Lung (tissue), 12 donors: ENCODE data around the gene RBM33. TPM values are rescaled to one million over a fixed set of nuclear protein-coding genes. Genes with fewer than 3 reads are reported as not detected.

Source experiments
- ATAC-seq: fragments of 200-7000 bp; cut with Tn5 transposase; one replicate; pipeline ENCODE4 v1.9.1; 2020; ENCODE audit warnings: moderate number of reproducible peaks; ENCODE audit not compliant: insufficient read depth, low FRiP score
- DNase-seq, 3 donors: peaks; one replicate each; pipeline ENCODE4 v3.0.0-alpha.2; 2013 to 2017
- H3K27ac ChIP-seq, 2 donors: one replicate each; pipeline ENCODE4 v1.5.1; 2013; ENCODE audit warnings: mild to moderate bottlenecking in 2 of 2, moderate library complexity in 2 of 2, control low read depth in 1 of 2, inconsistent platforms in 1 of 2, low read depth in 1 of 2, low read length in 1 of 2
- H3K27me3 ChIP-seq, 3 donors: one replicate each; pipeline ENCODE4 v1.5.1; 2013; ENCODE audit warnings: low read length in 2 of 3; ENCODE audit not compliant: control insufficient read depth in 3 of 3, insufficient read depth in 3 of 3
- H3K36me3 ChIP-seq, 4 donors: one replicate each; pipeline ENCODE4 v1.5.1; 2013; ENCODE audit warnings: low read length in 4 of 4, mild to moderate bottlenecking in 1 of 4, moderate library complexity in 1 of 4; ENCODE audit not compliant: control insufficient read depth in 4 of 4, insufficient read depth in 4 of 4
- H3K4me1 ChIP-seq, 5 donors: one replicate each; pipeline ENCODE4 v1.5.1; 2013; ENCODE audit warnings: low read length in 5 of 5, mild to moderate bottlenecking in 2 of 5, moderate library complexity in 1 of 5; ENCODE audit not compliant: control insufficient read depth in 5 of 5, insufficient read depth in 5 of 5
- H3K4me3 ChIP-seq: one replicate; pipeline ENCODE4 v1.5.1; 2013; ENCODE audit warnings: mild to moderate bottlenecking, control low read depth, moderate library complexity
- H3K9ac ChIP-seq, 2 donors: one replicate each; pipeline ENCODE4 v1.5.1; 2013; ENCODE audit warnings: low read length in 2 of 2, control low read depth in 1 of 2; ENCODE audit not compliant: insufficient read depth in 1 of 2
- H3K9me3 ChIP-seq, 4 donors: one replicate each; pipeline ENCODE4 v1.5.1; 2013; ENCODE audit warnings: low read length in 3 of 4, mild to moderate bottlenecking in 1 of 4, moderate library complexity in 1 of 4; ENCODE audit not compliant: control insufficient read depth in 4 of 4, insufficient read depth in 3 of 4
- CTCF ChIP-seq: IDR thresholded peaks from 2 replicates; pipeline ENCODE4 v1.5.1; 2012; ENCODE audit warnings: mild to moderate bottlenecking; ENCODE audit errors: control extremely low read depth, extremely low read depth
- whole genome bisulfite sequencing, 2 donors: extraction: QIAGEN DNeasy Blood & Tissue Kit; methylation state at CpG; one replicate each; pipeline ENCODE4 v1.1.7; 2013; 5-methylcytosine and 5-hydroxymethylcytosine counted together
- polyA plus RNA-seq, 2 donors: library from polyadenylated mRNA; stranded (reverse); fragments of 200-250 nt; gene quantifications; one replicate each; pipeline ENCODE4 v1.2.1, GENCODE V29; 2013
- total RNA-seq, 2 donors: library from RNA; depleted of rRNA in 1 of 2; stranded (reverse); fragments of >200 nt in 1 of 2; gene quantifications; one replicate each; pipeline ENCODE4 v1.2.1, GENCODE V29; 2014 to 2021
- donor health status: control.
- donor health status: control.
- donor health status: Bipolar disorder and iron deficiency.
- donor health status: healthy.
- donor health status: DM: yes; HTN: yes; CAD: no.

Gene RBM33
- total and polyA plus RNA-seq, 4 donors = 15.3 to 99.6 (median 43.2) TPM

GRCh38 chr7:155790666-155791065, 146.2 kb downstream of the RBM33 start:
- no peak for DNase-seq
- no peak for TF ChIP-seq CTCF
- Histone ChIP-seq H3K9ac (no peak overlapping the region), H3K4me1 (no peaks in the 10 kb centered on the region), H3K9me3 (peaks cover 0 to 4% (median 0%) of the 10 kb centered on the region in 4 donors), H3K27me3 (peaks cover 0 to 6% (median 3%) of the 10 kb centered on the region in 3 donors), H3K36me3 (no peaks in the 10 kb centered on the region), H3K27ac (no peak overlapping the region), H3K4me3 (no peak overlapping the region)
- 62 to 72% methylated on average over 8 of the region's 8 CpGs for WGBS, 2 donors
- no peak for ATAC-seq

DNA sequence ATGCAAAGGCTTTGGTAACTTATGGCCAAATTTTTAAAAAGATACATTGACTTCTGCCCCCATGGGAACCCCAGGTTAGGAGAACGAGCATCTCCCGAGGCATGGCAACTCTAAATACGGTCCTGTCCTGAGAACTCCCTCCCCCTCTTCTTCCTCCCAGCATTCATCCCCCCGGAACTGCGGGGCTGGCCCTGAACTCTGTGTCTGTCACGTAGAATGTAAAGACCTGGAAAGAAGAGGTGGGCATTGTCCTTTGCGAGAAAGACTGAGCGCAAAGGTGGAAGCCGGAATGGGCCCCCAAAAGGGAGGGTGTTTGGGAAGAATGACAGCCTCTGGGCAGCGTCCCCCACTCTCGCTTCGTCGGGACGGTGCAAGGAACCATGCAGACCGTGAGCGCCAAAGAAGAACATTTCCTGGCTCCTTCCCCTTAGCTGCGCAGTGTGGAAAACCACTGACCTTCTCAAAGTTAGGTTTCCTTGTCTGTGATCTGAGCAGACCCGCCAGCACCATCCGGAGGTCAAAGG, 146.8 kb downstream of the RBM33 start:
- peaks cover 0 to 8% (median 3%) of the 10 kb centered on the region in 3 donors for H3K27me3 ChIP-seq
- H3K9ac ChIP-seq = no peak overlapping the region
- no peaks in the 10 kb centered on the region for H3K36me3 ChIP-seq
- 76 to 80% methylated on average over 19 of the region's 19 CpGs for WGBS, 2 donors
- no peak for DNase-seq
- peaks cover 0 to 4% (median 0%) of the 10 kb centered on the region in 4 donors for H3K9me3 ChIP-seq
- no peak overlapping the region for H3K4me3 ChIP-seq
- no peak for TF ChIP-seq CTCF
- H3K4me1 ChIP-seq = no peaks in the 10 kb centered on the region
- no peak for ATAC-seq
- no peak overlapping the region for H3K27ac ChIP-seq

DNA sequence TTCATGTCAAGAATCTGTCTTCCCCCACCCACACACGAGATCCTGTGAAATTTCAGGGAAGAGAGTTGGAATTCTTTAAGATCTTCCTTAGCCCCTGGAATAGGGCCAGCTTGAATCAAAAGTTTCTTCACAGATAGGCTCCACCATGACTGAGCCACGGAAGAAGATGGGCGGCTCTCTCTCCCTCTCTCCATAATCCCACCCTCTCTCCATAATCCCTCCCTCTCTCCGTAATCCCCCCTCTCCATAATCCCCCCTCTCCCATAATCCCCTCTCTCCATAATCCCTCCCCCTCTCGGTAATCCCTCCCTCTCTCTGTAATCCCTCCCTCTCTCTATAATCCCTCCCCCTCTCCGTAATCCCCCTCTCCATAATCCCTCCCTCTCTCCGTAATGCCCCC, 147.4 kb downstream of the RBM33 start:
- H3K36me3 ChIP-seq = no peaks in the 10 kb centered on the region
- ATAC-seq = no peak
- no peak for TF ChIP-seq CTCF
- H3K9ac ChIP-seq = no peak overlapping the region
- no peak overlapping the region for H3K4me3 ChIP-seq
- WGBS, 2 donors = 70 to 77% methylated on average over 6 of the region's 7 CpGs
- peaks cover 0 to 4% (median 0%) of the 10 kb centered on the region in 4 donors for H3K9me3 ChIP-seq
- peaks cover 0 to 8% (median 3%) of the 10 kb centered on the region in 3 donors for H3K27me3 ChIP-seq
- DNase-seq = no peak
- H3K27ac ChIP-seq = no peak overlapping the region
- H3K4me1 ChIP-seq = no peaks in the 10 kb centered on the region

DNA sequence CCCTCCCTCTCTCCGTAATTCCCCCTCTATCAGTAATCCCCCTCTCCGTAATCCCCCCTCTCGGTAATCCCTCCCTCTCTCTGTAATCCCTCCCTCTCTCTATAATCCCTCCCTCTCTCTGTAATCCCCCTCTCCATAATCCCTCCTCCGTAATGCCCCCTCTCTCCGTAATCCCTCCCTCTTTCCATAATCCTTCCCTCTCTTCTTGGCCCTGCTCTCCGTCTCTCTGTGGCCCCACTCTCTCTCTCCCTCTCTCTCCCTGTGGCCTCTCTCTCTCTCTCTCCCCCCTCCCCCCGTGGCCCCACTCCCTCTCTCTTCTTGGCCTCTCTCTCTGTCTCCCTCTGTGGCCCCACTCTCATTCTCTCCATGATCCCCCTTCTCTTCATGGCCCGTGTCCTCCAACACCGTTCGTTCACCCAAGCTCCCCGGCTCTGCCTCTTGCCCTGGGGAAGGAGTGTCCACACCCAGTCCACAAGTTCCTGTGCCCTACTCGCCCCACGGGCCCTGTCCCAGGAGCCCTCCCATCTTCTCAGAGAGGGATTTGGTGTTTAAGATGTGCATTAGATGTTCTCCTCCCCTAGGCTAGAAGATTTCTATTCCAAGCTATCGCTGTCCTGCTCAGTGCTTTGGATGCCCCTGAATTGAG, 148.0 kb downstream of the RBM33 start:
- Histone ChIP-seq H3K4me1 (no peaks in the 10 kb centered on the region), H3K36me3 (no peaks in the 10 kb centered on the region), H3K9me3 (peaks cover 0 to 4% (median 0%) of the 10 kb centered on the region in 4 donors), H3K27me3 (peaks cover 0 to 8% (median 3%) of the 10 kb centered on the region in 3 donors), H3K9ac (no peak overlapping the region), H3K4me3 (no peak overlapping the region), H3K27ac (no peak overlapping the region)
- ATAC-seq = no peak
- DNase-seq = no peak
- TF ChIP-seq CTCF = no peak
- 83 to 90% methylated on average over 14 of the region's 14 CpGs for WGBS, 2 donors
